Panc1 (cell line): Measurements from ENCODE around the gene GPR21.

Experiments used
- CTCF ChIP-seq: fragments of 450-650 bp; IDR thresholded peaks from 2 replicates; pipeline ENCODE4 v1.5.1; 2017; ENCODE audit warnings: mild to moderate bottlenecking
- POLR2AphosphoS5 ChIP-seq: IDR thresholded peaks from 2 replicates; pipeline ENCODE4 v1.6.1; 2012; ENCODE audit warnings: mild to moderate bottlenecking, low read depth, low read length, moderate library complexity
- REST ChIP-seq, 2 experiments: IDR thresholded peaks; 2 replicates each; pipeline ENCODE4 v1.6.1; 2011 to 2012; ENCODE audit warnings: low read depth in 2 of 2, control low read depth in 1 of 2, low read length in 1 of 2, mild to moderate bottlenecking in 1 of 2, moderate library complexity in 1 of 2; ENCODE audit not compliant: insufficient read depth in 1 of 2
- TCF7L2 ChIP-seq: IDR thresholded peaks from 2 replicates; pipeline ENCODE4 v1.6.1; 2011; ENCODE audit warnings: mild to moderate bottlenecking, low read depth, low read length, inconsistent platforms

- TF ChIP-seq CTCF (no peak), POLR2AphosphoS5 (no peak), TCF7L2 (no peak), REST (IDR thresholded peaks at IDR 0.05; ENCODE audit: insufficient read depth in 1 of 2, low read depth in 2 of 2, low read length in 1 of 2) (no peak)
Observed at GRCh38 chr9:123061216-123061615, 27.7 kb downstream of the GPR21 start.
